Measurements from ENCODE around the gene CCDC190.

The CCDC190 gene

GRCh38 chr1:162893612-162893908, 32.6 kb upstream of the CCDC190 start:
- DNase-seq (ENCODE audit: extremely low spot score) = no peak
- POLR2A ChIA-PET = no interaction called here
- no peak for TF ChIP-seq CTCF (IDR thresholded peaks at IDR 0.05; ENCODE audit: control extremely low read depth, extremely low read depth, low read depth, missing control alignments)
- CTCF ChIA-PET = no interaction called here

- CTCF ChIA-PET = no interaction called here
- no peak for DNase-seq (ENCODE audit: extremely low spot score)
- POLR2A ChIA-PET = no interaction called here
- no peak for TF ChIP-seq CTCF (IDR thresholded peaks at IDR 0.05; ENCODE audit: control extremely low read depth, extremely low read depth, low read depth, missing control alignments)
Observed at GRCh38 chr1:162892906-162893611, 32.1 kb upstream of the CCDC190 start.

- CTCF ChIA-PET = no interaction called here
- TF ChIP-seq CTCF (IDR thresholded peaks at IDR 0.05; ENCODE audit: control extremely low read depth, extremely low read depth, low read depth, missing control alignments) = no peak
- POLR2A ChIA-PET = no interaction called here
- no peak for DNase-seq (ENCODE audit: extremely low spot score)
Observed at GRCh38 chr1:162889989-162890388, 29.0 kb upstream of the CCDC190 start.

- DNase-seq (ENCODE audit: extremely low spot score) = no peak
- ChIA-PET POLR2A (no interaction called here), CTCF (interaction anchor here (0.8 kb wide), 1 partner anchor 429 kb away, joined by 3 read pairs; no protein-coding TSS in a partner anchor)
- TF ChIP-seq CTCF (IDR thresholded peaks at IDR 0.05; ENCODE audit: control extremely low read depth, extremely low read depth, low read depth, missing control alignments) = no peak
Observed at GRCh38 chr1:162886705-162887104, 25.7 kb upstream of the CCDC190 start.

GRCh38 chr1:162885265-162885664, 24.3 kb upstream of the CCDC190 start:
- CTCF ChIA-PET = interaction anchor here (1.5 to 1.6 kb wide), 2 partner anchors 9 to 37 kb away, joined by 3 to 5 read pairs; no protein-coding TSS in a partner anchor
- POLR2A ChIA-PET = interaction anchor here (0.5 kb wide), 1 partner anchor 476 kb away, joined by 3 read pairs; no protein-coding TSS in a partner anchor

GRCh38 chr1:162884831-162885230, 23.9 kb upstream of the CCDC190 start:
- ChIA-PET CTCF (interaction anchor here (1.5 to 1.6 kb wide), 2 partner anchors 9 to 37 kb away, joined by 3 to 5 read pairs; no protein-coding TSS in a partner anchor), POLR2A (interaction anchor here (0.5 kb wide), 1 partner anchor 476 kb away, joined by 3 read pairs; no protein-coding TSS in a partner anchor)
- TF ChIP-seq CTCF (IDR thresholded peaks at IDR 0.05; ENCODE audit: control extremely low read depth, extremely low read depth, low read depth, missing control alignments) = no peak
- DNase-seq (ENCODE audit: extremely low spot score) = no peak

More at GRCh38 chr1:162885265-162885664, 24.3 kb upstream of the CCDC190 start:
- no peak for DNase-seq (ENCODE audit: extremely low spot score)
- TF ChIP-seq CTCF (IDR thresholded peaks at IDR 0.05; ENCODE audit: control extremely low read depth, extremely low read depth, low read depth, missing control alignments) = no peak
